GM18907 (cell line): Measurements from ENCODE around the gene PILRA.
"Not testable (repeated sequence)": the region's sequence is repeated elsewhere in the genome, so short reads cannot be mapped to it uniquely, and the experiment has no call there.

Experiments
- ATAC-seq: cut with Tn5 transposase; IDR thresholded peaks from one replicate; pipeline ENCODE4 v1.9.1; 2021; ENCODE audit warnings: mild to moderate bottlenecking, moderate library complexity; ENCODE audit not compliant: unreplicated experiment

The PILRA gene

GRCh38 chr7:100373261-100373831 is at the start of gene PILRA:
Gene PILRA (plus strand): TSS chr7:100373487. CDS start chr7:100373657, 170 bp downstream.
- ATAC-seq: no peak

DNA sequence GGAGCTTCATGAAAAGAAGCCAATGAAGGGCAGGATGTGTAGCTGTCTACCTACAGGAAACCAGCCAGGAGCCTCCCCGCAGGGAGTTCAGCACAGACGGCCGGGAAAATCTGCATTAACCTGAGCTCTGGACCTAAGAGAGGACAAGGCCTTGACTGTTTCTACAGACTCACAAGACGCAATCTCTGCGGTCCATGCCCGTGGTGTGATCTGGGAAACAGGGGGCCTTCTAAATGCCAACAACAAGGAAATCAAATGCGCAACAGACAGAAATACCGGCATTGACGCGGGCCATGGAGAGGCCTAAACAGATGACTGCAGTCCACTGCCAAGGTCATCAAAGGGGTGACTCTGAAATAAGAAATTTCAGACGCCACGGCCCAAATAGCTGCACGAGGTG is 49.1 kb upstream of the PILRA start:
- not testable (repeated sequence) for ATAC-seq

GRCh38 chr7:100325671-100326070 is 47.6 kb upstream of the PILRA start:
- ATAC-seq: not testable (repeated sequence)

DNA sequence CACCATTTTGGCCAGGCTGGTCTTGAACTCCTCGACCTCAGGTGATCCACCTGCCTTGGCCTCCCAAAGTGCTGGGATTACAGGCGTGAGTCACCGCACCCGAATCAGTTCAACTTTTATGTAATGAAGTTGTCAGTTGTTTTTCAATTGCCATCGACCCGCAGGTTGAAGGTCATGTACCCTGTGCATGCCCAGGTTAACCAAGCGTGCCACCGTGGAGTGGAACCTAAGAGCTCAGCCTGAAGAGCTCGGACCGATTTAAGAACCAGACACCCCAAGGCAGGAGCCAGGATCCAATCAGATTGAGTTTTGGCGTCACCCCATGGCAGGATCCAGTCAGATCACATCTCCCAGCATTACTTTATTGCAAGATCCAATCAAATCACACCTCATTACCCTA is 46.4 kb upstream of the PILRA start:
- not testable (repeated sequence) for ATAC-seq

GRCh38 chr7:100335566-100336466 is 37.5 kb upstream of the PILRA start:
- peak; percentile 93 for ATAC-seq

- ATAC-seq: not testable (repeated sequence)
Measured at GRCh38 chr7:100338083-100338696, 35.1 kb upstream of the PILRA start.

GRCh38 chr7:100341286-100341685 is 32.0 kb upstream of the PILRA start:
- ATAC-seq: not testable (repeated sequence)

GRCh38 chr7:100342765-100343164 is 30.5 kb upstream of the PILRA start:
- no peak for ATAC-seq

DNA sequence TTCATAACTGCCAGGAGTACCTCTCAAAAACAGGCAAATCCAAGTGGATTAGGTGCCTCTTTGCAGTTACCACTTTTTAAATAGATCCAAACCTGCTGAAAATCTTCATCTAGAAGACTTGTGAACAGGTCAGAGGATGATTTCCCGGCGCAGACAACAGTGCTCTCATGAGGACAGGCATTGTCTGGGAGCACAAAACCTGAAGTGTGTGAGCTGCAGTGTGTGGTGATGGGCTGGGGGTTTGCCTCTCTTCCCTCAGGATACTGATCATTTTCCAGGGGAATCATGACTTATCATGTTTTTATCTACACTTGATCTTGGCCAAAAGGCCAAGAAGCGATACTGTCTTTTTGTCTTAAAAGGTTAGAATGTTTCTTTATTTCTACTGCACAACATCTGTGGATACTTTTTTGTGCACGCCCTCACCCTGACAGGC is 29.1 kb upstream of the PILRA start:
- ATAC-seq: not testable (repeated sequence)

- ATAC-seq: peak; percentile 77
Measured at GRCh38 chr7:100344560-100345287, 28.6 kb upstream of the PILRA start.

DNA sequence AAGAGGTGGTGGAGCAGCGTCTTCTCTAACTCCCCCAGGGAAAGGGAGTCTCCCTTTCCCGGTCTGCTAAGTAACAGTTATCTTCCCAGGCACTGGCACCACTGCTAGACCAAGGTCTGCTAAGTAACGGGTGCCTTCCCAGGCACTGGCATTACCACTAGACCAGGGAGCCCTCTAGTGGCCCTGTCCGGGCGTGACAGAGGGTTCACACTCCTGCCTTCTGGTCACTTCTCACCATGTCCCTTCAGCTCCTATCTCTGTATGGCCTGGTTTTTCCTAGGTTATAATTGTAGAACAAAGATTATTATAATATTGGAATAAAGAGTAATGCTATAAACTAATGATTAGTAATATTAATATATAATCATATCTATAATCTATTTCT is 28.0 kb upstream of the PILRA start:
- ATAC-seq: peak; percentile 37

GRCh38 chr7:100346921-100347320 is 26.4 kb upstream of the PILRA start:
- no peak for ATAC-seq

- no peak for ATAC-seq
Measured at GRCh38 chr7:100348805-100349204, 24.5 kb upstream of the PILRA start.

DNA sequence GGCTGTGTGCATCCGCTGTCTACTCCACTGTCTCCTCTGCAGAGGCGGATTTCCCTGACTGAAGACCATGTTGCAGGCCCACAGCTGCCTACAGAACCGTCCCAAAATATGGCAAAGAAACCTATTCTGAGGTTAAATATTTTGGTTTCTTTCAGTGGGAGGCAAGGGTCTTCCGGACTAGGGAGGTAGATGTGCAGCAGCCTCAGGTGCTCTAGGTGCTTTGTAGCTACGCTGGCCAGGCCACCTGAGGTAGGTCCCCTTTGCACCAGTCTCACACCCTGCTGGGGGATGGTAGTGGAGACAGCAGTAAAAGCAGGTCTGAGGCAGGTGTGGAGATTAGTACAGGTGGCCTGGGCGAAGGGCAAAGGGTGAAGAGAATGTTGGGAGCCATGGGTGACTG is 23.5 kb upstream of the PILRA start:
- ATAC-seq: no peak

DNA sequence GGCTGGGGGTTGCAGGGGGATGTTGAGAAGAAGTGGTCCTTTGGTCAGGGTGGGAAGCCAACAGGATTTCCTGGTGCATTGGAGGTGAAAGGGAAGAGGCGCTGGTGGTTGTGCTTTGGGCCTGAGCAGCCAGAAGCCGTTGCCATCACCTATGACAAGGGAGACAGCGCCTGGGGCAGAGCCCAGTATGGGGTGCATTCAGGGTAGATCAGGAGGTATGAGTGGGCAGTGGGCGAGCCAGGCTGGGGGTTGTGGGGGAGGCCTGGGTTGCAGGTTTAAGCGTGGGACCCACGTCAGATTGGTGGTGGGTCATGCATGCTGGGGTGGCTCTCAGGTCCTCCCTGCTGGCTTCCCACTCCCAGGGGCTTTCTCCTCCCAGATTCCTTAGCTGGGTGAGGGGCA is 21.6 kb upstream of the PILRA start:
- no peak for ATAC-seq

DNA sequence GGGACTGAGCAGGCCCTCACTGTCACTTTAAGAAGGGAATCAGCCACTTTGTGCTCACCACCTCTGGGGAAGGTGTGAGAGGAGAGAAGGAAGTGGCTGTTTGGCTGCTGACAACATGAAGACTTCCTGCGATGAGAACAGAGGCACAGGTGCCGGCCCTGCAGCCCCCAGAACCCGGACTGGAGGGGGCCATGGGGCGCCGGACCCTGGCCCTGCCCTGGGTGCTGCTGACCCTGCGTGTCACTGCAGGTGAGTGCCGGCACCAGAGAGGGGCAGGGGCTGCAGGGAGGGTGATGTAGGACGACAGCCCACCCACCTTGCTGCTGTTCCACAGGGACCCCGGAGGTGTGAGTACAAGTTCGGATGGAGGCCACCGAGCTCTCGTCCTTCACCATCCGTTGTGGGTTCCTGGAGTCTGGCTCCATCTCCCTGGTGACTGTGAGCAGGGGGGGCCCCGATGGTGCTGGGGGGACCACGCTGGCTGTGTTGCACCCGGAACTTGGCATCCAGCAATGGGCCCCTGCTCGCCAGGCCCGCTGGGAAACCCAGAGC is 21.0 kb upstream of the PILRA start:
- not testable (repeated sequence) for ATAC-seq

GRCh38 chr7:100352984-100353684 is 20.2 kb upstream of the PILRA start:
- no peak for ATAC-seq

GRCh38 chr7:100353685-100354330 is 19.5 kb upstream of the PILRA start:
- ATAC-seq: no peak

- ATAC-seq: no peak
Measured at GRCh38 chr7:100356416-100357068, 16.7 kb upstream of the PILRA start.
